GM18907 (cell line): ENCODE measurements around the gene CCDC12.

Experiments used
- ATAC-seq: cut with Tn5 transposase; IDR thresholded peaks from one replicate; pipeline ENCODE4 v1.9.1; 2021; ENCODE audit warnings: mild to moderate bottlenecking, moderate library complexity; ENCODE audit not compliant: unreplicated experiment

Gene CCDC12

DNA sequence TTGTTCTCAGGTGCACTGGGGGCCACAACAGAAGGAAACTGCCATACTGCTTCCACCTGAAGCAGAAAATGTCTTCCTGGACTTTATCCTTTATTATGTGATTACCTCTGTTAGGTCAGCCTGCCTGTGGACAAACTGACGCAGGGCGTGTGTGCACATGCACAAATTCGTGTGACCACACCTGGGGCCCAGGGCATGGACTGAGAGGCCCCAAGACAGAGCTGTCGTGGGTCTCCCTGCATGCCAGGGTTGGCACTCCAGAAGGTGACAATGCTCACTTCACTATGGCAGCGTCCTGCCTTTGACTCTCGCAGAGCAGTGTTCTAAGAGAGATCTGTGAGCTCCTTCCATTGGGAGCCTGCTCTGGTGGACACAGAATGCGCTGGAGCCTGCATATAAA is 34.5 kb downstream of the CCDC12 start:
- ATAC-seq, result no peak

DNA sequence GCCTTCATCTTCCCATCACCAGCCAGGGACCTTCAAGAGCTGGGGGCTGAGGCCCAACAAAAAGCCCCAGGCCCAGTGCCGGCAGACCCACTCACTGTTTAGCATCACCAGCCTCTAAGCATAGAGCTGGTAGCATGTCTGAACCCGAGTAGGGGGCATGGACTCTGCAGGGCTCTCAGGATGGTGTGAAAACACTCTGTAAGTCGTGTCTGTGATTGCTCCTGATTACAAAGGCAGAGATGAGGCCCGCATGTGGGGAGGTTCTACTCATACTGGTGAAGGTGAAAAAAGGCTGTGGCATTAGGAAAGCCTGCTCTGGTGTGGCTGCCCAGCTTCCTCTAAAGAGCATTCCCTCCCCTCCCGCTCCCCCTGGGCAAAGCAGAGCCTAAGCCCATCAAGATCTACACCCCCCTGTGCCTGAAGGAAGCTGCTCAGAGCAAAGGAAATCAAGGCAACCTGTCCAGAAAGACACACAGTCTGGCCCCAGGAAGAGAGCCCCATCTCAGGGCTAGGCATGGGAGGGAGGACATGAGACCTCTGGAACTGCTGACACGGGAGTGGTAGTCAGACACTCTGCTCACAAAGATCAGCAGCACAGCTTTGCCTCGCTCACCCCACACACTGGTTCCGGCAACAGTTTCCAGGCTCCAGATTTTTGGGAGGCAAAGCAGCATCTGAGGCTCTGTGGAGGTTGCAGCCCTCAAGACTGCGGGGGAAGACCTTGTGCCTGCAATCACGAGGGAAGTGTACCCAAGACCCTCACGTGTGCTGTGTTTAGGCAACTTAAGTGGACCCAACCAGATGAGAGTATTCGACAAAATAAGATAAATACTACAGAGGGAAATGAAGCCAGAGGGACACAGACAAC is 36.7 kb downstream of the CCDC12 start:
- no peak for ATAC-seq

DNA sequence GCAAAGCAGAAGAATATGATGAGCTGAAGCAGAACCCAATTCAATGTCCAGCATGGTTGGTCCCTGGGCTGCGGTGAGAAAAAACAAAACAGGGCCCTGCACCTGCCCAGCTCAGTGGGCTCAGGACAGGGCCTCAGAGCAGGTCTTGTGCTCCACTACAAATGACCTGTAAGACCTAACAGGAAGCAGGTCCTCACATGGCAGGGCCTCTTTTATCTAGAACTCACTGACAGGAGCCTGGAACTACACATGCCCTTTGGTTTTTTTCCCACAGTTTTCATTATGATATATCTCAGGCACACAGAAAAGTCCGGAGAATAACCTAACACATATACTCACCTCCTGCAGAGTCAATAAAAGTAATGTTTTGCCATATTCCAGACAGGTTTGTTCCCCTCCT is 38.4 kb downstream of the CCDC12 start:
- ATAC-seq, result no peak

DNA sequence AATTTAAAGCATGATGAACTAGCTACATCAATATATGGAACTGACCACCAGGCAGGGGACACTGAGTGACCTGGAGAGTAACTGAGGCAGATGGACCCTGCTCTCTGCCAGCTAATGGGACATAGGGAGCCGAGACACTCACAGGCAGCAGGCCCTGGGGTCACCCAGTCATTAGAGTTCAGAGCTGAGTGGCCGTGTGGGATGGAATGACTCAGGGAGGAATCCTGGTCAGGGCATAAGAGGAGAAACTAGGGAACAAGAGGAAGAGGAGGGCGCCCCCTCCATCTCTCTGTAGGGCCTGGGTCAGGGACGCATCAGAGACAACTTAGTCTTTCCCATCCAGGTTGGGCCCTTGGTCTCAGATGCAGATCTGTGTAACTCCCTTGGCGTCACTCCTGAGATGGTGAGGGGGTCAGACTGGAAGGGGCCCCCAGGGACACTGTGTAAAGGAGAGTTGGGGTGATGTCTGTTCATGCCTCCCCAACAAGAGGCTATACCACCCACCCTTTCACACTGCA is 39.8 kb downstream of the CCDC12 start:
- no peak for ATAC-seq

DNA sequence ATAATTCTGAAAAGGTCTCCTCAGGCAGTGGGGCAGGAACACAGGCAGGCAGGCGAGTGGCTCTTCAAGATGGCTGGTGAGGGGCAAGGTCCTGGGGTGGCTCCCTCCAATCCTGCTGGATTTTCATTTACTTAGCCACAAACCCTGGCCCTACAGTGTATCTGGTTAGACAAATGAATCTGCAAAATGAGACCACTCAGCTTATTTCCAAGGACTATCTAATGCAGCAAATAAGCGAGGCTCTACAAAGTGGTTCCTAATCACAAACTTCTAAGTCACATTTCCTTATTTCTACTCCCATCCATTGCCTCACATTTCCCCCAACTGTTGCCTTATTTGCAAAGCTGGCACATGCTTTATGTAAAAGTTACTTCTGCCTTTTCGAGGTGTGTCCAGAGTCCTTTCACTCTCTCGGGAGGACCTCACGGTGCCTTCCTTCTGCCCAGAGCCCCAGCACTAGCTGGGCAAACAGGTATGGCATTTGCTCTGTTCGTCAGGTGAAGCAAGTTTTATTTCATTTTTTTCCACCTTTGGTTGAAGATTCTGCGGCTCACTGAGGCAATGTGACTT is 40.5 kb downstream of the CCDC12 start:
- ATAC-seq, result no peak

DNA sequence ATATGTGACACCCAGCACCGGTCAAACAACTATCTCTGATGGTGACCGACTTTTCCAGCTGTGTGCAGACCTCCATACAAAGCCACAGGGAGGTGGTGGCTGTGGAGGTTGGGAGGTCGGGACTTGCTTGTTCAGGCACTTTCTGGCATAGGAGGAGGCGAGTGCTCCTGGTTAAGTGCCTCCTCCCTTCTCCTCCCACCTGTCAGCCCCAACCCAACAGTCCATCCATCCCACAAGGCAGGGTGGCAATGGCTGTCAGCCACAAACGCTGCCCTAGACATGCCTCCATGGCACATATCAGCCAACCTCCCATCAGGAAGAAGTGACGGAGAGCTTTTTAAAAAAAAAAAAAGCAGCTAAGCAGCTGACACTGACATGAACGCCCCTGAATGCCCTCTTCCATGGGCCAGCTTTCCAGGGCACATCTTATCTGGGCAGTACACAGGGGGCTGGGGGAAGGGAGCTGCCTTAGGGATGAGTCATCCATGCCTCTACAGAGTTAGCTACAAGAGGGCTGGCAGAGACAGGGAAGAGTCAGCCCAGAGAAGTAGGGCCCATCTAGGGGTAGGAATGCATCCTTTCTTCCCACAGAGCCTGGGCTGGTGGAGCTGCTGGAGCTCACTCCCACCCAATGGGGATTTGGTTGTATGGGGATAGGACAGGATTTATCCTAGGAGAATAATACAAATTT is 41.2 kb downstream of the CCDC12 start:
- no peak for ATAC-seq

DNA sequence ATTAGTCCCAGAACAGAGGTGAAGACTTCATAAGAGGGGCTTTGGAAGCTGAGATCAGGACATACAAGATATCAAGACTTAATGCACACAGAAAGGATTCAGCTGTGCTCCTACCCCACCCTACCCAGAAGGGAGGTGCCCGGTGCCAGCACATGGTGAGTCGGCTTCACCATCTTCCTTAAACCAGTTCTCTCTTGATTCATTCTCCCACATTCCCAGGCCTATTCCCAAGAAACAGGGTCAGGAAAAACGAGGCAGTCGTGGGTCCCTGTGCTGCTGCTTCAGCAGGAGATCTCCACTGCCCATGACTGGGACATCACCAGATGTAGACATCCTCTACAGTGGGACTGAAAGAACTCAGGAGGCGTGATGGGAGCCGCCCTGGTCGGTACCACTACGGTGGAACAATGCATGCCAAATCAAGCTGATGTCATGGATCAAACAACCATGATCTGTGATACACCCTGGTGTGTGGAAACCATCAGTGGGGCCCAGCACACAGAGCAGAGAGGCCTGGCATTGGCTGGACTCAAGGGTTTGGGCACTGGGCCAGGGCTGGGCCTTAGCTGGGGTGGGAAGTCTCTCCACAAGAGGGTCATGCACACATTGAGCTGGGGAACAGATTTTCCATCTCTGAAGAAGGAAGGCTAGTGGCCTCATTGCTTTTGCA is 41.9 kb downstream of the CCDC12 start:
- no peak for ATAC-seq

DNA sequence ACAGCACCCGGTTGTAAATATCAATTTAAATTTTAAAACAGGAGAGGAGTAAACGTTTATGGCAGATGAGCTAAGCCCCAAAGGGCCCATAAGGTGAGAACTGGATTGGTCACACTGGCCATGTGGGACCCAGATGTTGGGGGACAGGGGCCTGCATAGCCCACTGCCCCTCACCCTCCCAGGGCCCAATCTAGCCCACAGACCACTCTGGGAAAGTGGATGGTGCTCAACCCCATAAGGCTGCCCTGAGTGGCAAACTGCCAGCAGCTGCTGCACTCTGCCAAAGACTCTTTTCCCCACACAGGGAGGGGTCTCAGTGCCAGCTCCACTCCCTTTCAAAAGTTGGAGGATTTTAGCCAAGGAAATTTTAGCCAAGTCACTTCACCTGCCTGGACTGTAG is 42.5 kb downstream of the CCDC12 start:
- no peak for ATAC-seq

DNA sequence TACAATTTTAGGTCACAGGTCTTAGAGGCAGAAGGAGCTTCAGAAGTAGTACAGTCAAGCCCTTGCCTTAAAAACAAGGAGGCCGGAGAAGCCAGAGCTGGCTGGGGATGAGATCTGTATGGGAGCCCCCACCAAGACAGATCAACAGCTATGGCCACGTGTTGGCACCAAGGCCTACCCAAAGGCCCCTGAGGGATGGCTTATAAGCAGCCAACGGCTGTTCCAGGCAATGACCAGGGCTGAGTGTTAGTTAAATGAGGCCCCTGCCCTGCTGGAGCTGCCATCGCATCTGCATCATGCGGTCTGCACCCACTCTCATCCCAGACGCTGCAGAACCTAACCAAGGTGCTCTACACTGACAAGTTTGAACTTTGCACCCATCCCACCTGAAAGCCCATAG is 43.3 kb downstream of the CCDC12 start:
- no peak for ATAC-seq

DNA sequence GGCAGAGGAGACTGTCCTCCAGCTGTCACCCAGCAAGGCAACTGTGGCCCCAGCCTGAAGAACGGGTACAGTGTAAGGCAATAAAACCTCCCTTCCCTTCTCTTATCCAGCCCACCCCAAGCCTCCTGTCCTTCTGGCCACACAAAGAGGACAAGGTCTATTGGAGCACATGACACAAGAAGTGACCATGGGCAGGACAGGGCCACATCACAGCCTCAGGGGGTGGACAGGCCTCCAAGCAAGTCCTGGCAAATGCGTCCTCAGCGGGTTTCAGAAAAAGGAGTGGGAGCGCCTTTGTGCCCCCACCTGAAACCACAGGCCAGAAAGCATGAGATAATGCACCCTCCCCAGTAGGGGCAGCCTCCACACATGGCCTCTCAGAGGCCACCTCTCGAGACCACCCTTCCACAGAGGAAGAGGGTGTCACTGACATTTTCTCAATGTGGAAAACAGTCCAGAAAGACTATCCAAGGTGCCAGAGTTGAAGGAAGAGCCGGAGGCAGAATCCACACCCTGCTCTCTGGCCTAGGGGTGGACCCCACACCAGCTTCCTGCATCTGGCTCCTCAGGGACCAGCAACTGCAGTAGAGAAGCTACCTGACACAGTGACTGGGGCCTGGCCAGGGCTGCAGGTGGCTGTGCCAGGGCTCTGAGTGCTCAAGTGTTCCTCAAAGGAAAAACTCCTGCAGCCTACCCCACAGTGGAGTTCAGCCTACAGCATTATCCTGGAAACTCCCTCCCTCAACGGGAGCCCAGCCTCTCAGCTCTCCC is 43.9 kb downstream of the CCDC12 start:
- ATAC-seq, result no peak

DNA sequence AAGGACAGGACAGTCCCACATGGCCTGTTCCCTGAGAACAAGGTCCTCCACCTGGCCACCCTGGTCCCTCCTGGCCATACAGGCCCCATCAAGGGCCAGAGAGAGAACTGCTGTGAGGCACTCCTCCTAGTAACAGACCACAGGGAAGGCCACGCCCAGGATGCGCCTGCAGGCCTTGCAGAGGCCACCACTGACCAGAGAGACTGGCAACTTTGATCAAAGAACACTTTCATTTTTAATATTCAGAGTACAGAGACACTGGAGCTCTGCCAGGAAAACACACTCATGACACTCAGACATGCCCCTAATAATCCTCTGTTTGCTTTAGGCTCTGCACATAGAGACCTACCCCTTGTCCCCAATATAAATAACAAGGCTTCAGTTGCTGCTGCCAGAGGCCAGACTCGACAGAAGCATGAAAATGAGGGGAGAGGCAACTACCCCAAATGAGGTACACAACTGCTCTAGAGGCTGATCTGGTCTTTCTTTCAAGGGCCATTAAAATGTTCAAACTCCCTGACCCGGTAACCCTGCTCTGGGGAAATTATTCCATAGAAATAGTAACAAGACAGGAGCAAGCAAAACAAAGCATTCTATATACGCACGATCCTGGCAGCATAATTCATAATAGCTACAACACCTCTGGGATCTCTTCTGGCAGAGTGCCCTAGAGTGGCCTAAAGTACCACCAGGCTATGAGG is 44.8 kb downstream of the CCDC12 start:
- no peak for ATAC-seq

DNA sequence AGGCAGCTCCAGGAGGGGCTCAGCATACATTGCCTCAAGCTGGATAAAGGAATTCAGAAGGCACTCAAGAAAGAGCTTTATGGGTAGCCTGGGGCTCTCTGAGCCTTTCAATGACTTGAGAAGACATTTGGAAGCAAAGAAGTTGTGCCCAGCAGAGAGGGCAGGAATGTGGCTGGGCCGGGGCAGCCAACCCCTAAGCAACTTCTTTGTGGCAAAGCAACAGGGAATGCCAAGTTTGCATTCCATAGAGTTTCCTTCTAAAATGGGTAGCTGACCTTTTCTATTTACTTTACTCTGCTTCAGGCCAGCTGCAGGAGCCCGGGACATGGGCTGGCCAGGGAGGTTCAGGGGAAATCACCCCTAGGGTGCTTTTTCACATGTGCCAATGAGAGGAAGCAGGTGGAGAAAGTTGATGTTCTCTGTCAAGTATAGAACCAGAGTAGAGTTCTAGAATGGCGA is 45.6 kb downstream of the CCDC12 start:
- ATAC-seq, result no peak

DNA sequence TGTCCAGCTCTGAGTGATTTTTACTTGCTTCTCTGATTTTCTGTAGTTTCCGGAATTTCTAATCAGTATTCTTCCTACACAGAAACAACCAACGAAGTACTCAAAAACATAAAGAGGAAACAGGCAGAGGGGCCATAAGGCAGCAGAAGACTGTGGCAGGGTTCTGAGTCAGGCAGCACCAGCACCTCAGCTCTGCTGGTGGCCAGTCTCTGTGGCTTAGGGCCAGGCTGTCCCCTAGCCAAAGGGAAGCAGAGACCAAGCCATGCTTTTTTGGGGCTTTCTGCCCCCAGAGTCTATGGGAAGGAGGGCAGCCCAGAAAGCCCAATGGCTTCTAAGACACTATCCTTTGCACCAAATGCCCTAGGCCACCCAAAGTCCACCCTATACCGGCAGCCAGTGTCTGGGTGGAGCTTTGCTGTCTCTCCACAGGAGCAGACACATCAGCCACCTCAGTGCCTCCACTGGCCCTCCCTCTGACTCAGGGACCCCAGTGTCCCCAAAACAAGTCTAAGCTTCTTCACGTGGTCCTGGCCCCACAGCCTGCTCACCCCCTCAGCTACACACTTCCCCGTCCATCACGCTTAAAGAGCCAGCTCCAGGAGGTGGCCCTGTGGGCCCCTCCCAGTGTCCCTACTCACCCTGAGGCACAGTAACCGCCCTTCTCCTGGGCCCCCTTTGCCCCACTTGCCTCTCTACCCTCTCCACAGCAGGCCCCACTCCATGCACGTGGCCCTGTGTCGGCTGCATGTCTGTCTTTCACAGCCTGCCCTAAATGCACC is 46.2 kb downstream of the CCDC12 start:
- no peak for ATAC-seq

DNA sequence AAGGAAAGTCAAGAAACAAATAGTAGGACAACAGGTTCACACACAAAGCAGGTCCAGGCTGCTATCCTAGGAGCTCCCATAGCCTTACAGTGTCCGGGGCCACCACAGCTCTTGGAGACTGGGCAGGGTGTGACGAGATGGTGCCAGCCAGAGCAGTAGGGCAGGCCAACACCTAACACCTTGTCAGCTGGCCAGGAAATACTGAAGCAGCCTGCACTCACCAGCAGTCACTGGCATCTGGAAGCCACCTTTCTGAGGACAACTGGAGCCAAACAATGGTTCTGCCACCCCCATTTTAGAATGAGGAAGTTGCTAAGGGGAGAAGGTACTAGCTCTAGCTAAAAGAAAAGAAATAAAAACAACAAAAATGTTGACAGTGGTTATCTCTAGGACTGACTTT is 47.2 kb downstream of the CCDC12 start:
- ATAC-seq, result no peak

DNA sequence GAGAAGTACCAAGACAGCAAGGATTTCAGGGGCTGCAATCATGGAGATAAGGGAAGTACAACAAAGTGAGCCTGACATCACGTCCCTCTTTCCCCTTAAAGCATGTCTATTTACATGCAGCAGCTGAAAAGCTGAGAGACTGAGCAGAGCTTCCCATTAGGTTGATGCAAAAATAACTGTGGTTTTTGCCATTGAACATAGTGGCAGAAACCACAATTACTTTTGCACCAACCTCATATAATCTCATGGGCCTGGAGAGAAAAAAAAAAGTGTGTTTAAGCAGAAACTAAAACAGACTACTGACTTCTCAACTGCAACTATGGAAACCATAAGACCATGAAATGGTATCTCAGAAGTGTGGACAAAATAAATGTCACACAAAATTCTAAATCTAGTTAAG is 48.3 kb downstream of the CCDC12 start:
- no peak for ATAC-seq

DNA sequence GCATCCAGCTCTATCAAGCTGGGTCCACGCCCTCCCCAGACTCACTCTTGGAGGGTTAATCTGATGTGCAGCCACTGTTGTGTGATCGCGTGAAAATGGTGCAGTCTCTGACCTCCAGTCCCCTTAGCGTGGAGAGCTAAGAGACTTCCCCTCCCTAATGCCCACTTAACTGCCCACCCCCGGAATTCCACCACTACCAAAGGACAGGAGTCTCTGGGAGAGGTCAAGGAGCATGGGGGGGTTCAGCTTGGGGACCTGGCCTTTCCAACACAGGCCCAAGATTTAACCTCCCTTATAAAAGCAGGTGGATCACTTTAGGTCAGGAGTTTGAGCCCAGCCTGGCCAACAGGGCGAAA is 48.8 kb downstream of the CCDC12 start:
- ATAC-seq, result no peak

DNA sequence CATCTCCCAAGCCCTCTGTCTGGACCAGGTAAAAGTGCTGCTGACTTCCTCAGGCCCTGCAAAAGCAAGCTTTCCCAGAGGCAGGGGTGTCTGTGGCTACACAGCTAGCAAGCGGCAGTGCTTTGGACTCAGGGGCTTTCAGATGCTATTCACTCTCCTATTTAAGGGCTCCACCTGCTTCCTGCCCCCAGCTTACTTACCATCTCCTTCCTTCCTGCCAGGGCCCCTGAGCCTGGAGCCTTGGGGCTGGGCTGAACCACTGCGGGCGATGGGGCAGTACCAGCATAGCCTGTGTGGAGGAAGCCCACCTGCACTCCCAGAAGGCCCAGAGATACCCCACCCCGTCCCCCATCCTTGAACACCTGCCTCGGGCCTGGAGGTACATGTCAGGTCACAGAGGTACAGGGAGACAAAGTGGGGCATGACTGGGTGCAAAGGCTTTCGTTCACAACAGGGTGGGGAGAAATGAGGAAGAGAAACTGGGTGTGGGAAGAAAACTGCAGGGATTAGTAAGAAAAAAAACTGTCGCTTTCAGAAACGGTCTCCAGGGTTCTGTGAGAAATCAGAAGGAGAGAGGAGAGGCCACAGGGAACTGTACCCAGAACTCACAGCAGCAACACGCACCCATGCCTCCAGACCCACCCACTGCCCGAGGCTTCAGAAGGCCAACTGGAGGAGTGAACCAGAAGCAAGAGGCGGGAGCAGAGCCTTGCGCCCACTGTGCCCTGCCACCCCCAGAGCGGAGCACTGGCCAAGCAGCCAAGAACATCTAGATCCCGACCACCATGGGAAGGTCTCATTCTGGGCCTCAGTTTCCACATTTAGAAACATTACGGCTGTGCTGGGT is 49.5 kb downstream of the CCDC12 start:
- peak; percentile 57 for ATAC-seq

DNA sequence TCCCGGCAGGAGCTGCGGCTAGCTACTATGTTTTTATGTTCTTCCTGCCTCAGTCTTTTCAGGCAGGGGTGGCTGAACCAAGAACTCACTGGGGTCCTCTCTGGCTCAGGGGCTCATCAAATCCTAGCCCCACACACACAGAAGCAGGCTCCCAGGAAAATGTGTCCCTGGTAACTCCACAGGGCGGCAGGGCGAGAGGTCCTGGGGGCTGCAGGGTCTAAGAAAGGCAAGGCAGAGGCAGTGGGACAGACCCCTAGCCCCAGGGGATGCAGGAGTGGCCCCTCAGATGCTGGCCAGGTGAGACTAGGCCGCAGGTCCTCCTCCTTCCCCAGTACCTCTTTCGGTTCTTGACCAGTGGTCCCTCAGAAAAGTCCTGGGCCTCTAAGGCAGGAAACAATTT is 50.1 kb downstream of the CCDC12 start:
- ATAC-seq, result no peak
